ENCODE results near the gene TLDC2.

The TLDC2 gene

DNA sequence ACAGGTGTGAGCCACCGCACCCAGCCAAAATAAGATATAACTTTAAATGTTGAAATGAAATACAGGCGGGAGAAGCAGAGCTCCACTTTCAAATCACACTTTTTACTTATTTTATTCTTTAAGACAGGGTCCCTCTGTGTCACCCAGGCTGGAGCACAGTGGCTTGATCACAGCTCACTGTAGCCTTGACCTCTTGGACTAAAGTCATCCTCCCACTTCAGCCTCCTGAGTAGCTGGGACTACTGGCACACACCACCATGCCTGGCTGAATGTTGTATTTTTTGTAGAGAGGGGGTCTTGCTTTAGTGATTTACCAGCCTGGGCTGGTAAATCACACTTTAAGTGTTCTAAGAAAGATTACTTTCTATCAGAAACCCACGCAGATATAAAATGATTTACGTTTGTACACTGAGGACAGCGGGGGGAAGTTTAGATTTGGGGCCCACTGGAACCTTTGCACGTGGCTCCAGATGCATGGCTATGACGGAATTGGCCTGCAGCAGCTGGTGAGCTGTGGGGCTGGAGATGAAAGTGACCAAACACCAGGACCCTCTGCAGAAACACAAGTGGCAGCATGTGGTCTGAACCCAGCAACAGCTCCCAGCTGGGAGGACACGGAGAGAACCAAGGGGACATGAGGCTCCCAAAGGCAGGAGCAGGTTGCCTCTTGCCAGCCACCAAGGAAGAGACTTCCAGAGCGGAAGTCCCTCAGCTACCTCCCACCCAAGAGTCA is 26.4 kb upstream of the TLDC2 start:
- no peak for DNase-seq (ENCODE audit: low read depth in 1 of 2, low spot score in 1 of 2)

DNA sequence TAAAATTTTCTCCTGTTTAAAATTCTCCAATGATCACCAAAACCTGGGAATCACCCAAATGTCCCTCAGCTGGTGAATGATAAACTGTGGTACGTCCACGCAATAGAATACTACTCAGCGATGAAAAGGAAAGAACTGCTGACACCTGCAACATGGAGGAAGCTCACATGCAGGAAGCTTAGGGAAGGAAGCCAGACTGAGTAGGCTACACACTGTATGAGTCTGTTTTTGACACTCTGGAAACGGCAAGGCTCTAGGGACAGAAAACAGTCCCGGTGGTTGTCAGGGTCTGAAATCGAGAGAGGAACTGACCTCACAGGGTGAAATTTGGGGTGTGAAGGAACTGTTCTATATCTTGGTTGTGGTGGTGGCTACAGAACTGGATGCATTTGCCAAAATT is 25.2 kb upstream of the TLDC2 start:
- no peak for DNase-seq (ENCODE audit: low read depth in 1 of 2, low spot score in 1 of 2)

DNA sequence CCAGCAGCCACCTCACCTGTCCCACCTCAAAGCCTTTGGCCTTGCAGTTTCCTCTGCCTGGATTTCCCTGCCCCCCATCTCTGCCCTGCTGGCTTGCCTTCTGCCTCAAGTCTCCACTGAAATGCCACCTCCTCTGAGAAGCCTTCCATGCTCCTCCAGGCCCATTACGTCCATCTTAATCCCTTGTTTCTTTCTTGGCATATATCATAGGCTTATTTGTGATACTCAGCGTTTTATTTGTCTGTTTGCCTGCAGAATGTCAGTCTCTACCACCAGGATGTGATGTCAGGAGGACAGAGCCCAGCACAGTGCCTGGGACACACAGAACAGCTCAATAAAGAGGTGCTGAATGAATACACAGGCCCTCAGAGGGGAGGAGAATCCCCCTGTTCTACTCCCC is 24.4 kb upstream of the TLDC2 start:
- DNase-seq (ENCODE audit: low read depth in 1 of 2, low spot score in 1 of 2), result no peak

DNA sequence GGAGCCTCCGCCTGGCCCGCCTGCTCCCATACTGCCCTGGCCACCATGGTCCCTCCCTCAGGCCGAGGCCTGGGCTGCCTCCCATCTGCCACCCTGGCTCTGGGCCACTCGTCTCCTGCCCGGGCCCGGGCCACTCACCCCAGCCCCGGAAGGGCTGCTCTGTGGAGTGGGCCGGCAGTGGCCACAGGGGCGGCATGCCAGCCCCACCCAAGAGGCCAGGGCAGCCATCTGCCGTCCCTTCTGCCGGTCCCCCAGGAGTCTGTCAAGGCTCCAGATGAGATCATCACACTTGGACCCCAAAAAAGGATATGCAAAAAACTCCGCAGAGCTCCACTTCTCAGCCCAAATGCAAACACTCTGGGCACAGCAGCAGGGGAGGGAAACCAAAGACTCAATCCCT is 23.8 kb upstream of the TLDC2 start:
- DNase-seq (ENCODE audit: low read depth in 1 of 2, low spot score in 1 of 2), result no peak

DNA sequence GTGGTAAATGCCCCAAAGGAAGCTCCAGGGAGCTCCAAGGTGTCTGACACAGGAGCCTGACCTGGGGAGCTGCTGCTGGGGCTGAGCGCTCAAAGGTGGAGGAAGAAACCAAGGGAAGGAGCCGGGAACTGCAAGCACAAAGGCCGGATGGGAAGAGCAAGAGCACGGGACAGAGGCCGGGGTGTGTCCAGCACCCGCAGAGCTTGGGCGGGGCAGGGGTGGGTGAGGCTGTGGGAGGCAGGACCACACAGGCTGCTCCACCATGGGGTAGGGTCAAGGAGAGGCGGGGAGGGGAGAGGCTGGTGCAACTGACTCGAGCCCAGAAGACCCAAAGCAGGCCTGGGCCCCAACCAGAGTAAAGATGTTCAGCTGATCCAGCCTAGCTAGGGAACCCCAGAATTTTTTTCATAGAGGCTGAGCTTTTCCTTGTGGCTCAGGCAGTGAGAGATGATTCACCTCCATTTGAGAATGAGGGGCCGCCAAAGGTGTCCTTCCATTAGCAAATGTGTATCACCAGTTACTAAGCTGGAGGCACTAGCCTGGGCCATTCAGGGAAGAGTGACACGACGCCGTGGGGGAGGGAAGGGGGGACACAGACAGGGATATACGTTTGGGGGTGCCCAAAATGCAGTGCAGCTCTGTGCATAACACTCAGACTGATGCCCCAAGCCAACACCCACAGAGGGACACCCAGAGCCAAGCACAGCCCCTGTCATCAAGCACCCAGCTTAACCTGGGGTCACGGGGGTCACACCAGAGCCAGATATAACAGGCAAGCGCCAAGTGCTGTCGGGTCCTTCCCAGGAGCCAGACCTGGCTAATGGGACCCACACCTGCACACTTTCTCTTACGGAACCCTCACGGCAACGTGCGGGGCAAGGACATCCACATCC is 21.3 kb upstream of the TLDC2 start:
- no peak for DNase-seq (ENCODE audit: low read depth in 1 of 2, low spot score in 1 of 2)

DNA sequence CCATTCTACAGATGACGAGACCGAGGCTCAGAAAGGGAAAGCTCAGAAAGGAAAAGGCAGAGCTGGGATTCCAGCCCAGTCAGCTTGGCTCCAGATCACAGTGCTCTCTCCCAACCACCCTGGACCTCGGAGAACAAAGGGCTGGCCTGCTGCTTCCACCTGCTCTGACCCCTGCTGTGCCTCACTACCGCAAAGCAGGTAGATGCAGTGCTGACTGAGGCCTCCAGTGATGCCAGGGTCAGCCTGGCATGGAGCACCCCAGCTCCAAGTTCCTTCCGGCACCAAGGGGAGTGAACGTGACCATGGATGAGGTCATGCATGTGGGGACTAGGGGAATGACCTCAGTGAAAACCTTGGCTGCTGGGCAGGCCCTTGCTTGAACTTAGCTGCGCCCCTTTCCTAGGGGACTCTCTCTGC is 20.7 kb upstream of the TLDC2 start:
- DNase-seq (ENCODE audit: low read depth in 1 of 2, low spot score in 1 of 2), result no peak

DNA sequence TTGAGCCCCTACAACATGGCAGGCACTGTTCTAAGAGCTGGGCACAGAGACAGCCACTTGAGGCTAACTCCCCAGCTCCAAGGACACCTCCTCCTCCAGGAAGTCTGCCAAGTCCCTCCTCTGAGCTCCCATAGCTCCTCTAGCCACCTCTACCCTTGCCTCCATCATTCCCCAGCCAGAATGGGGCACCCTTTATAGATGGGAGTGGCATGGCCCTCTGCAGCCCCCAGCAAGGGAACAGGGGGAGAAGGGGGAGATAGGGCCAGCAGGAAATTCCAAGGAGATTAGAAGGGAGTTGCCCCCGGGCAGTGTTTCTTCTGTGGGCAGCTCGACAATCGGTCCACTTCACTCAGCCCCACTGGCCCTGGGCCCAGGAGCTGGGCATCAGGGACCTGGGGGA is 19.7 kb upstream of the TLDC2 start:
- DNase-seq (ENCODE audit: low read depth in 1 of 2, low spot score in 1 of 2), result no peak

DNA sequence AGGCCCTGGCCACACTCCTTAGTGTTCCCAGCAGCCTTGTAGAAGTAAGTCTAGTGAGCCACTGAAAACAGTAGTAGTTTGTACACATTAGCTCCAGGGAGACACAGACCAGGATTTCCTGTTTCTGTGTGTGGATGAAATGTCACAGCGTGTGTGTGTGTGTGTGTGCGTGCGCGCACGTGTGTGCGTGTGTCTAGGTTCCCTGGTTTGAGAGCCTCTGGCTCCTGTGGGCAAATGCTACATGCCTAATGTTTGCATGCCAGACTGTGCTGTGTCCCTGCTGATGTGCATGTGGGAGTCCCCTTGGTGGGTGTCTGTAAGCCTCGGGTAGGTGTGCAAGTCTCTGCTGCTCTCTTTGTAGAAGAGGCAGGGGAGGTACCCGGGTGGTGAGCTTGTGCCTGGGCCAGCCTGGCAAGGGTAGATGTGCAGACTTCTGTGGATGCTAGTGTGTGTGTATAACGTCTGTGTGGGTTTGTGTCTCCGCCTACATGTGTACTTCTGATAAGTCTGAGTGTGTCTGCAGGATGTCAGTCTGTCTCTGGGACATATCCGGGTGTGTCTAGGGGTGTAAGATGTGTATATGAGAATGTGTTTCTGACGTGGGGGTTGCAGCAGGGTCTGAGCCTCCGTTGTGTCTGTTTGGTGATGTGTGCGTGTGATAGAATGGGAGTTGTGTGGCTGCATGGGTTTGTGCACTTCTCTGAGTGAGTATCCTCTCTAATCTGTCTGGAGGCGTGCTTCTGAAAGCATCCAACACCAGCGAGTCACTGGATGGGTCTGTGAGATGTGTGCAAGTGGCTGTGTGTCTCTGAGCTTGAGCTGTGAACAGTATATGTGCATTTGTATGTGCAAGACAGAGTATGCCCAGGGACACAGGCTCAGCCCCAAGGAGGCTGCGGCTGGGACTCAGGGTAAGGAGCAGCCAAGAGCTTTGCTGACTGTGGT is 19.0 kb upstream of the TLDC2 start:
- DNase-seq (ENCODE audit: low read depth in 1 of 2, low spot score in 1 of 2), result no peak

DNA sequence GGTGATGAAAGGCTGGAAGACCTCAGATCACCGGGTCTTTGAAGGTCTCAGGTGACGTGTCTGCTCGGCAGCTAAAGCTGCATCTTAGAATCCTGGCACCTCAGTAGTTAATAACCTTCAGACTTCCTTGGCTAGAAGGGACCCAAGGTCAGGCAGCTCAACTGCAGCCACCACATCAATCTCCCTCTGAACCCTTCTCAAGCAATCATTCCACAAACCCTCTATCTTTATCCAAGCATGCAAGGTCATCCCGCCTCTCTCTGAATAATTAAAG is 16.7 kb upstream of the TLDC2 start:
- no peak for DNase-seq (ENCODE audit: low read depth in 1 of 2, low spot score in 1 of 2)

DNA sequence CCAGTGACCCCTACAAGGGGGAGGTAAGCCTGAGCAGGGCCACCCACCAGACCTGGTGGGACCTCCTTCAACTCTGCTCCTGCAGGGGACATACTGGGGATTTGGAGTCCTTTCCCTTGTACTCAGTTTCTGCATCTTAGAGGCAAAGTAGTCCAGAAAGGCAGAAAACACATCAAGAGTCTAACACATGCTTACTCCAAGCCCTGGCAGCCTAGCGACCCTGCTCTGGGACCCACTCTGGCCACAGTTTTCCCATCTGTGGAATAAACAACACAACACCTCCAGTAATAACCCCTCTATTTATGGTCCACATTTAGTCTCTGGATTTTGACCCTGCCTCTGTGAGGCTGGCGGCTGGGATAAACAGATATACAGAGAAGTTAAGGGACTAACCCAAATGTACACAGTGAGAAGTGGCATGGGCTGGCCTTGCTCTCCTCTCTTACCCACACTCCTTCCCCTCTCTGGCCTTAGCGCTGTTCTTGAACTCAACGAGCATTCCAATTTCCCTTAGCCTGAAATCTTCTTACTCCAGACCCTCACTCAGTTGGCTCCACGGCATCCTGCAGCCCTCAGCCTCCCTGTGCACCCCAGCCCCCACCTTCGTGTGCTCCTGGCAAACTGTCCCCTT is 16.1 kb upstream of the TLDC2 start:
- DNase-seq (ENCODE audit: low read depth in 1 of 2, low spot score in 1 of 2), result no peak

DNA sequence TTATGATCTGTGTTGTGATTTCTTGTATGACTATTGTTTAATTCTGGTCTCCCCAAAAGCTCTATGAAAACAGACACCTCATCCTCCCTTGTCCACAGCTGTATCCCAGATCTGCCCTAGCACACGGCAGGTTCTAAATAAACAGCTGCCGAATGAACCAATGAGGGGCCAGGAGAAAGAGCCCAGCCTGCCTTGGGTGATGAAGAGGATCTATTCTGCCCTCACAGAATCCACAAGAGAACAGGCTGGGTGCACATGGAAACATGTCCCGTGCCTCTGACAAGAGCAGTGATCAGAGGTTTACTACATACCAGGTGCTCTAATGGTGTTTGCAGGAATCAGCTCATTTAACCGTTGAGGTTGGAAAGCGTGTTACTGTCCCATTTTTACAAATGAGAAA is 15.6 kb upstream of the TLDC2 start:
- no peak for DNase-seq (ENCODE audit: low read depth in 1 of 2, low spot score in 1 of 2)

DNA sequence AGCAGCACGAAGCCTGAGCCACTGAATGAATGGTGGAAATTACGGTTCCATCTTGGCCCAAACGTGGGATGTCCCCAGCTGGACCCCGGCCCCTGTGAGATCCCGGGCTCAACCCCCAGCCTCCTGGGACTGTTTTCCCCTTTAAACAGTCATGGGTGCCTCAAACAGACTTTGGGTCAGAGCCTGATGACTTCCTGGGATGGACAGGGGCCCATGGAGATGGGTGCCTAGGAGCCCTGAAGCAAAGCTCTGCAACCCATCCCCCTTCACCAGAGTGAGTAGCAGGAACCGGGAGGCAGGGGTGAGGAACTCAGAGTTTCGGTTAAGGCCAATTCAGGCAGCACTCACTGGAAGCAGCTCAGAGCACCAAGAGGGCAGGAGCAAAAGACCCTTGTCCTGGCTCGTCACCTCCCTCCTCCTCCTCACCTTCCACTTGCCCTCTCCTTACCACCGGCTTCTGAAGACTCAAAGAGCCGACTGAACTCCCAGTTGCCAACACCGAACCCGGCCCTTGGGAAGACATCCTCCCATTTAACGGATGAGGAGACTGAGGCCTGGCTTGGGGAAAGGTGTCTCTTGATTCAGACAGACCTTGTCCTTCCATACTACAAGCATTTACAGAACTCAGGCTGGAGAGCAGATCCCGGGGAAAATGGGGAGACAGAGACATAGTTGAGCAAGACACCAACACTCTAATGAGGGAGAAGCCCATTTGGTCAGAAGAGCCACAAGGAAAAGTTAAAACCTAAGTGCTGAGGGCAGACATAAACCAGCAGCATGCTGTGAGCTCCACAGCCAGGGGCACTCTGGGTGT is 14.9 kb upstream of the TLDC2 start:
- DNase-seq (ENCODE audit: low read depth in 1 of 2, low spot score in 1 of 2), result no peak

DNA sequence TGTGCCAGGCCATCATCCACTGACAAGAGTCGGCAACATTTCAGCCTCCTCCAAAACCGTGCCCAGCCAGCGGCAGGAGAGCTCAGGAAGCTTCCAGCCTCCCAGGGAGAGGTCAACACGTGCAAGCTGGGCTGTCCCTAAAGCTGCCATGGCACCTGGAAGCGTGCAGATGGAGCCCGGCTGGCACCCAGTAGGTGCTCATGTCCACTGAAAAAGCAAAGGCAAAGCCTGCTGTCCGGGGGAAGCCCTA is 14.4 kb upstream of the TLDC2 start:
- DNase-seq (ENCODE audit: low read depth in 1 of 2, low spot score in 1 of 2), result no peak

DNA sequence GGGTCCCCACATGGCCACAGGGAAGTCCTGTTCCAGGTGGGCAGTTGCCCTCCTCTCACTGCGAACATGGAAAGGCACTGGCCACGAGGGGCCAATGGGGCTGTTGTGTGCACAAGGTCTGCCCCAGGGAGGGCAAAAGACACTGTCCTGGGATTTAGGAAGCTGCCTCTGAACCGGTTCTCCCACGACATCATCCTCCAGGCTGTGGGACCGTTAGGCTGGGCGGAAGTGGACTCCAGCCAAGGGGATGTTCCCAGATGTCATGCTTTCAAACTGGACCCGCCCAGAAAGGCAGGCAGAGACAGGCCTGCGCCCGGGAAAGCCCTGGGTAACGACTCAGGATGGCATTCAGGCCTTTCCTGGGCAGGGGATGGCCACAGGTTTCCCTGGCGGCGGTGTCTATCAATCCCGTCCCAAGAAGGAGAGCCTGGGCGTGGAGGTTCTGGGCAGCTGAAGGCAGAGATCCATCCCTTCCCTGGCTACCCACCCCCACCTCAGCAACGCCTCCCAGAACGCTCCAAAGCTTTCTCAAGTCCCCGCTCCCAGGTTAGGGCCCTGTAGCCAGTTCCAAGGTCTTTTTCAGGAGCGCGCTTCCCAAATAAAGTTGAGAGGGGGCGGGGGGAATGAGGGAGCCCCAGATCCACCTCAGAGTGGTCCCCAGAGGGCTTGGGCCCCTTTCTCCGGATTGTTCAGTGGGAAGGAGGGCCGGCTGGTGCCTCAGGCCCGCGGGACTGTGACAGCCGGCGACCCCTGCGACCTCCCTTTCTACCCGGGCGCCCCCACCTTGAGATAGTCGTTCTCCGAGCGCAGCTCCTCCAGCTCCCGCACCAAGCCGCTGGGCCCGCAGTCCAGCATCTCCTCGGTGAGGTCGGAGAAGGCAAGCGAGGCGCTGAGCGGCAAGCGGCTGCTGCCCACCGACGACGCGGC is 13.8 kb upstream of the TLDC2 start:
- no peak for DNase-seq (ENCODE audit: low read depth in 1 of 2, low spot score in 1 of 2)

DNA sequence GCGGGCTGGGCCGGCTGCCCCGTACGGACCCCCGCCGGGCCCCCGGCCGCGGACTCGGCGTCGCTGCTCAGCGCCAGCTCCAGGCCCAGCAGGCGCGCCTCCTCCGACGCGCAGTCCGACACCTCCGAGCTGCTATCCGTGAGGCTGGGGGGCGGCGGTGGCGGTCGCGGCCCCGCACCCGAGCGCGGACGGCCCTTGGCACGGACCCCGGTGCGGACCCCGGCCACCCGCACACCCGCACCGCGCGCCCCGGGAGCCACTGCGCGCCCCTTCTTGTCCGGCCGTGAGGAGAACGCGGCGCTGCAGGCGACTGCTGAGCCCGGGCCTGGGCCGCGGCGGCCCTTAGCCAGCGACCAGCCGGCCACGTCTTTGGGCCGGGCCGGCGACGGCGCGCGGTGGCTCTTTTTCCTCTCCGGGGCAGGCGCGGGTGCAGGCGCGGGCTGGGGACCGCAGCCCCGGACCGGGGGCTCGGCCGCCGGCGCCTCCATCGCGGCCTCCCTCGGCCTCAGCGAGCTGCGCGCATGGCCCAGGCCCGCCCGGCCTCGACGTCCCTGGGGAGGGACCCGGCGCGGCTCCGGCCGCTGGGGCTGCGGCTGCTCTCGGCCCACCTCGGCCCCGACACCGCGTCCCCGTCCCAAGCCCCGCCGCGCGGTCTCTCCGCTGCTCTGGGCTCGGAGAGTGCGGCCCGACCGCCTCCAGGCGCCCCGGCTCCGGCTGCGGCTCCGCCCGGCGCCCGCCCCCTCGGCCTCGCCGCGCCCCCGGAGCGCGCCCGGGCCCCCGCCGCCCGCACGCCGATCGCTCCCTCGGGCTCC is 12.9 kb upstream of the TLDC2 start:
- DNase-seq (ENCODE audit: low read depth in 1 of 2, low spot score in 1 of 2), result no peak

DNA sequence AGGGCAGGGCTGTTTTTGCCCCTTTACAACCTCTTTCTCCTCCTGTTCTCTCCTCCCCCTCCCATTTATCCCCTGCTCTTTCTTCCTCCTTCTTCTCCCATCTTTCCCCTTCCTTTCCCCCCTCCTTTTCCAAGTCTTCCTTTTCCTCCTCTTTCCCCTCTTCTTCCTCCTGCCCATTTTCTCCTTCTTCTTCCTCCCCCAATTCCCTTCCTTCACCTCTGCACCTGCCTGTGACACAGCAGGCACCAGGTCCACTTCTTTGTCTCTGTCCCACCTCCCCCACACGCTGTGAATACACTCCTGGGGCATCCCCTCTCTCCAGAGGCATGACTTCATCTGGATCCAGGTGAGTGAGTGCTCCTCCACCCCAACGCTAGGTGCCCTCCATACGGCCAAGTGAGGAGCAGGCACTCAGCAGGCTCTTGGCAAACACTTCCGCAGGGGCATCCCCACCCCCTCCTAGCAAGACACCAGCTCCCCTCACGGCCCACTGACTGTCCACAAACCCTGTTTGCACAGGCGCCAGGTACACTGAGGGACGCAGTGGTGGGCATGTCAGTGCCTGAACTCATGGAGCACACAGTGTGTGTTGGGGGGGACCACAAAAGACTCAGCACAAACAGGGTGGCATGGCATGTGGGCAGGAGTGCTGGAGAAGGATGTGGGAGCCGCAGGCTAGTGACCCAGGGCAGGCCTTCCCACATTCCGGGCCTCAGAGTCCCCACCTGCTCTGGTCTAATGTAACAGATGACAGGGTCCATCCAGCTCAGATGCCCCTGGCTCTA is 10.7 kb upstream of the TLDC2 start:
- DNase-seq (ENCODE audit: low read depth in 1 of 2, low spot score in 1 of 2), result no peak

DNA sequence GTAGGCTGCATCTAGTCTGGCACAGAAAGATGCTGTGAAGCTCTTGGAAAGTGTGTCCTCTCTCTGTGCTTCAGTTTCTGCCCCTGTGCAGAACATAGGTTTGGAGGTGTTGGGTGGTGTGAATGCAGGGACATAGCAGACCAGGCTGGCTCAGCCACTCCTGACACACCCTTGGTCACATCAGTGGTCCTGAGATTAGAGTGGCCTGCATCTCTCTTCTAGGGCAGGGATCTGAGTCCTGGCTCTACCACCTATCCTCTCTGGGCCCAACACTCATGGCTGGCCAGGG is 10.1 kb upstream of the TLDC2 start:
- DNase-seq (ENCODE audit: low read depth in 1 of 2, low spot score in 1 of 2), result no peak

DNA sequence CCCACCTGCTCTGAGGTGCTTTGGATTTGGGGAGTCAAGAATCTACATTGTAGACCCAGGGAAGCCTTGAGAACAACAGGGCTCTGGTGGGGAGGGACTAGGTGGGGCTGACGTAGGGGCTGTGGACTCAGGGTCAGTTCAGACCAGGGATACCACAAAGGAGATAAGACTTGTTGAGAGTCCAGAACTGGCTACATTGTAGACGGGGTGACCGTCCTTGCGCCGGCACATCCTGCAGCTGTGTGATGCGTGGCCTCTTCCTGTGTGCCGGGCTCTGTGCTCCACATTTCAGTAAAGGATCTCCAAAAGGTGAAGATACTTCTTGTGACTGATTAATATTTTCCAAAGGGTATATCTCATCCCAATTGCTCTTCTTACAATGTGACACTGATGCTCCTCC is 9.8 kb upstream of the TLDC2 start:
- DNase-seq (ENCODE audit: low read depth in 1 of 2, low spot score in 1 of 2), result no peak

All from activated T-helper 1 cell treated with anti-CD3 and anti-CD28 coated beads, Interleukin-2, amount 50 U/mL, for 16 hours (primary cell).